ENCODE measurements around the gene WDR81. TPM values are rescaled to one million over a fixed set of nuclear protein-coding genes. Genes with fewer than 3 reads are reported as not detected.
"Not testable (repeated sequence)": the region's sequence is repeated elsewhere in the genome, so short reads cannot be mapped to it uniquely, and the experiment has no call there.

The WDR81 gene
- total RNA-seq, 2 donors from 2014 or later: 32.7 to 41.8 TPM

DNA sequence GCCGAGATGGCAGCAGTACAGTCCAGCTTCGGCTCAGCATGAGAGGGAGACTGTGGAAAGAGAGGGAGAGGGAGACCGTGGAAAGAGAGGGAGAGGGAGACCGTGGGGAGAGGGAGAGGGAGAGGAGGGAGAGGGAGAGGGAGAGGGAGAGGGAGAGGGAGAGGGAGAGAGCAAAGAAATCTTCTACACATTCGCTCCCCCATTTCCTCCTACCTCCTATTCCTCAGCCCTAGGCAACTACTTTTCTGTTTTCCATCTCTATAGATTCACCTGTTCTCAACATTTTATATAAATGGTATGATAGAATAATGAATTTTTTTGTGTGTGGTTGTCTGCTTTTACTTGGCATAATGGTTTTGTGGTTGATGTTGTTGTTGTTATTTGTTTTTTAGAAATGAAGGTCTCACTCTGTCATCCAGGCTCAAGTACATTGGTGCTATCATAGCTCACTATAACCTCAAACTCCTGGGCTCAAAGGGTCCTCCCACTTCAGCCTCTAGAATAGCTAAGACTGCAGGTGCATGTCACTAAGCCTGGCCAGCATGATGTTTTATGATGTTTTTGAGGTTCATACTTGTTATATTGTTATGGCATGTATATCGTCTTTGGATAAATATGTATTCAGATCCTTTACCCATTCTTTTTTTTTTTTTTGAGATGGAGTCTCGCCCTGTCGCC, 33.8 kb upstream of the WDR81 start:
- Histone ChIP-seq H3K4me1 (ENCODE audit: control insufficient read depth in 1 of 2, low read depth in 2 of 2) (no peaks in the 10 kb centered on the region), H3K36me3 (no peaks in the 10 kb centered on the region), H3K27ac (no peak overlapping the region), H3K27me3 (replicated peaks; ENCODE audit: insufficient read depth) (no peaks in the 10 kb centered on the region), H3K4me3 (no peak overlapping the region), H3K9me3 (no peaks in the 10 kb centered on the region)
- DNase-seq (ENCODE audit: low spot score) (no peak), ATAC-seq (ENCODE audit: insufficient number of reproducible peaks, low FRiP score, low read depth) (no peak)
- TF ChIP-seq, protein P1, sequence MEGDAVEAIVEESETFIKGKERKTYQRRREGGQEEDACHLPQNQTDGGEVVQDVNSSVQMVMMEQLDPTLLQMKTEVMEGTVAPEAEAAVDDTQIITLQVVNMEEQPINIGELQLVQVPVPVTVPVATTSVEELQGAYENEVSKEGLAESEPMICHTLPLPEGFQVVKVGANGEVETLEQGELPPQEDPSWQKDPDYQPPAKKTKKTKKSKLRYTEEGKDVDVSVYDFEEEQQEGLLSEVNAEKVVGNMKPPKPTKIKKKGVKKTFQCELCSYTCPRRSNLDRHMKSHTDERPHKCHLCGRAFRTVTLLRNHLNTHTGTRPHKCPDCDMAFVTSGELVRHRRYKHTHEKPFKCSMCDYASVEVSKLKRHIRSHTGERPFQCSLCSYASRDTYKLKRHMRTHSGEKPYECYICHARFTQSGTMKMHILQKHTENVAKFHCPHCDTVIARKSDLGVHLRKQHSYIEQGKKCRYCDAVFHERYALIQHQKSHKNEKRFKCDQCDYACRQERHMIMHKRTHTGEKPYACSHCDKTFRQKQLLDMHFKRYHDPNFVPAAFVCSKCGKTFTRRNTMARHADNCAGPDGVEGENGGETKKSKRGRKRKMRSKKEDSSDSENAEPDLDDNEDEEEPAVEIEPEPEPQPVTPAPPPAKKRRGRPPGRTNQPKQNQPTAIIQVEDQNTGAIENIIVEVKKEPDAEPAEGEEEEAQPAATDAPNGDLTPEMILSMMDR (IDR thresholded peaks at IDR 0.05): no peak

DNA sequence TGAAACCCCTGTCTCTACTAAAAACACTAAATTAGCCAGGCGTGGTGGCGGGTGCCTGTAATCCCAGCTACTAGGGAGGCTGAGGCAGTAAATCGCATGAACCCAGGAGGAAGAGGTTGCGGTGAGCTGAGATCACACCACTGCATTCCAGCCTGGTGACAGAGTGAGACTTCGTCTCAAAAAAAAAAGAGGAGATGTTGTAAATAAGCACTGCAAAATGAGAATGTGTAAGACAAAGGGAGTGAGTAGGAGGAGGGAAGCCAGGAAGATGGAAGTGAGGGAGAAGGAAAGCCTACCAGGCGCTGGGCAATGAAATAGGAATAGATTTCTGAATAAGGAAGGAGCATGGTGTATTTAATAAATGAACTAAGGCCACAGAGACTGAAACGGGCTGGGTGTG, 31.2 kb upstream of the WDR81 start:
- DNase-seq (ENCODE audit: low spot score): no peak
- Histone ChIP-seq H3K4me3 (no peak overlapping the region), H3K36me3 (no peaks in the 10 kb centered on the region), H3K27ac (no peak overlapping the region), H3K9me3 (no peaks in the 10 kb centered on the region), H3K27me3 (replicated peaks; ENCODE audit: insufficient read depth) (no peaks in the 10 kb centered on the region), H3K4me1 (ENCODE audit: control insufficient read depth in 1 of 2, low read depth in 2 of 2) (peaks cover 0 to 10% of the 10 kb centered on the region in 2 donors)
- no peak for ATAC-seq (ENCODE audit: insufficient number of reproducible peaks, low FRiP score, low read depth)
- TF ChIP-seq, protein P1 (IDR thresholded peaks at IDR 0.05): no peak

DNA sequence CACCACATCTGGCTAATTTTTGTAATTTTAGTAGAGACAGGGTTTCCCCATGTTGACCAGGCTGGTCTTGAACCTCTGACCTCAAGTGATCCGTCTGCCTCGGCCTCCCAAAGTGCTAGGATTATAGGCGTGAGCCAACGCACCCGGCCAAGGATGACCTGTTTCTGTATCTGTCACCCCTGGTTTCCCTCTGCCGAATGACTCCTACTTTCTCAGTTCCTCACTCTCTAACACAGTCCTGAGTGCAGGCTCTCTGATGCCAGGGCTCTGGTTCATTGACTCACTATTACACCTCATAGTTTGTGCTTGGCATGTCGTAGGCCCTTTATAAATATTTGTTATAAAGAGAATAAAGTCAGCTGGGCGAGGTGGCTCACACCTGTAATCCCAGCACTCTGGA, 29.1 kb upstream of the WDR81 start:
- peaks cover 0 to 12% of the 10 kb centered on the region in 2 donors for H3K4me1 ChIP-seq (ENCODE audit: control insufficient read depth in 1 of 2, low read depth in 2 of 2)
- ATAC-seq (ENCODE audit: insufficient number of reproducible peaks, low FRiP score, low read depth) (no peak), DNase-seq (ENCODE audit: low spot score) (no peak)
- H3K4me3 ChIP-seq: no peak overlapping the region
- H3K27ac ChIP-seq: no peak overlapping the region
- no peaks in the 10 kb centered on the region for H3K27me3 ChIP-seq (replicated peaks; ENCODE audit: insufficient read depth)
- H3K9me3 ChIP-seq: no peaks in the 10 kb centered on the region
- H3K36me3 ChIP-seq: no peaks in the 10 kb centered on the region
- TF ChIP-seq, protein P1 (IDR thresholded peaks at IDR 0.05): no peak

DNA sequence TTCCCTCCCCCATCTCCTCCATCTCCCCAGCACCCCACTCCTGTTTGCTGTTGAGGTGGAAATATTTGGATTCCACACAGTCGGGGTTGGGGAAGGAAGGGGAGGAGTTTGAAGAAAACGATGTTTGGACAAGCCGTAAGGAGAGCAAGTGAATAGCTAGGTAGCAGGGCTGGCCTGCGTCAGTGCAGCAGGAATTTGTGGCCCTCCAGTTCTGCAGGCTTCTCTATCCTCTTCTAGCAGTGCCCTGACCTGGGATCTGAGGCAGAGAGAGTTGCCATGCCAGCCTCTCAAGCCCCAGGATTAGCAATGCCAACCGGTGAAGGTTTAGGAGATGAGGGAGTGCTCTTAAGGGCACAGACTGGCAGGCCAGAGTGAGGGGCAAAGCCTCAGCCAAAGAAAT, 26.8 kb upstream of the WDR81 start:
- no peaks in the 10 kb centered on the region for H3K36me3 ChIP-seq
- ATAC-seq (ENCODE audit: insufficient number of reproducible peaks, low FRiP score, low read depth) (no peak), DNase-seq (ENCODE audit: low spot score) (no peak)
- H3K27me3 ChIP-seq (replicated peaks; ENCODE audit: insufficient read depth): no peaks in the 10 kb centered on the region
- peak overlapping the region; percentile 3 for H3K4me3 ChIP-seq
- peak overlapping the region; percentile 47 to 63 for H3K27ac ChIP-seq
- TF ChIP-seq, protein P1 (IDR thresholded peaks at IDR 0.05): no peak
- H3K9me3 ChIP-seq: no peaks in the 10 kb centered on the region
- H3K4me1 ChIP-seq (ENCODE audit: control insufficient read depth in 1 of 2, low read depth in 2 of 2): peaks cover 0 to 12% of the 10 kb centered on the region in 2 donors

DNA sequence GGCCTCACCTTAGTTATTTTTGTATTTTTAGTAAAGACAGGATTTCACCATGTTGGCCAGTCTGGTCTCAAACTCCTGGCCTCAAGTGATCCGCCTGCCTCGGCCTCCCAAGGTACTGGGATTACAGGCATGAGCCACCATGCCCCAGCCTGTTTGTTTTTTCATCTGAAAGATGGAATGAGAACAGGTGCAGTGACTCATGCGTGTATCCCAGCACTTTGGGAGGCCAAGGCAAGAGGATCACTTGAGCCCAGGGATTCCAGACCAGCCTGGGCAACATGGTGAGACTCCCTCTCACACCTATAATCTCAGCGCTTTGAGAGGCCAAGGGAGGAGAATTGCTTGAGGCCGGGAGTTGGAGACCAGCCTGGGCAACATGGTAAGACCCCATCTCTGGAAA, 24.6 kb upstream of the WDR81 start:
- not testable (repeated sequence) for H3K27ac ChIP-seq; H3K36me3 ChIP-seq; H3K27me3 ChIP-seq (replicated peaks; ENCODE audit: insufficient read depth); H3K9me3 ChIP-seq; DNase-seq (ENCODE audit: low spot score); H3K4me3 ChIP-seq; ATAC-seq (ENCODE audit: insufficient number of reproducible peaks, low FRiP score, low read depth)
- H3K4me1 ChIP-seq (ENCODE audit: control insufficient read depth in 1 of 2, low read depth in 2 of 2): peaks cover 0 to 12% of the 10 kb centered on the region in 2 donors

DNA sequence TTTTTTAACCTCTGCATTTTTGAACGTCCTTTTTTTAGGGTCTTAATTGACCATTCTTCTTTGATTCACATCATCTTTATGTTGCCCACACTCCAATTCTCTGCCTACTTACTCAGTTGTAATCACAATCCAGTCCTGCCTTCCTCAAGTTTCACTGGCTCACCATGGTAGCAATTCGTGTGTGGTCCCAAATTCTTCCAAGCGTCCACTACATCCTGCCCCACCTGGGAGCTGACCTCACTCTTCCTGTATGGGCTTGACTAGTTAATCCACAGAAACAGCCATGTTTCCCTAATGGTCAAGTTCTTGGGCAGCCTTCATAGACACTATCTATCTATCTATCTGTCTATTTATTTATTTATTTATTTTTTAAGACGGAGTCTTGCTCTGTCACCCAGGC, 21.4 kb upstream of the WDR81 start:
- H3K36me3 ChIP-seq: no peaks in the 10 kb centered on the region
- no peak overlapping the region for H3K4me3 ChIP-seq
- no peak overlapping the region for H3K27ac ChIP-seq
- TF ChIP-seq, protein P1 (IDR thresholded peaks at IDR 0.05): no peak
- no peaks in the 10 kb centered on the region for H3K27me3 ChIP-seq (replicated peaks; ENCODE audit: insufficient read depth)
- no peak for DNase-seq (ENCODE audit: low spot score)
- H3K4me1 ChIP-seq (ENCODE audit: control insufficient read depth in 1 of 2, low read depth in 2 of 2): peaks cover 0 to 5% of the 10 kb centered on the region in 2 donors
- H3K9me3 ChIP-seq: no peaks in the 10 kb centered on the region
- no peak for ATAC-seq (ENCODE audit: insufficient number of reproducible peaks, low FRiP score, low read depth)
